ENCODE measurements around the gene DESI1.

GRCh38 chr22:41579297-41579996, 41.4 kb downstream of the DESI1 start:
- no peak for TF ChIP-seq CTCF (conservative IDR thresholded peaks at IDR 0.05; ENCODE audit: low read length)
- TF ChIP-seq EZH2phosphoT487 (IDR thresholded peaks at IDR 0.05; ENCODE audit: borderline replicate concordance) = no peak

All from Loucy (cell line).